ENCODE measurements around the gene FUBP1. TPM values are rescaled to one million over a fixed set of nuclear protein-coding genes. Genes with fewer than 3 reads are reported as not detected.
A peak's percentile ranks its signal among the peaks of the same experiment; 100 is the strongest.

The FUBP1 gene
- total and polyA plus RNA-seq, 2 of the 13 experiments (the other 11 are each of a cell fraction or from before 2014, with no cell fraction given), result 98.1 to 166 TPM

GRCh38 chr1:77978969-77979876 lies at the start of gene FUBP1 (continued):
- TF ChIP-seq CTCF (CRISPR knock-in tag; IDR thresholded peaks at IDR 0.05) (peak; percentile 80), ZNF781 (CRISPR knock-in tag; IDR thresholded peaks at IDR 0.05; ENCODE audit: borderline replicate concordance, not compliant biosample characterization) (no peak), NAIF1 (CRISPR knock-in tag; IDR thresholded peaks at IDR 0.05; ENCODE audit: borderline replicate concordance) (peak; percentile 93), ZC3H4 (CRISPR knock-in tag; IDR thresholded peaks at IDR 0.05; ENCODE audit: borderline replicate concordance) (no peak), MXD4 (CRISPR knock-in tag; IDR thresholded peaks at IDR 0.05) (no peak; the same call in 1 of the 2 replicates), ZKSCAN8 (CRISPR knock-in tag; IDR thresholded peaks at IDR 0.05; ENCODE audit: borderline replicate concordance) (no peak), ZNF597 (CRISPR knock-in tag; IDR thresholded peaks at IDR 0.05) (no peak), GMEB1 (CRISPR knock-in tag; IDR thresholded peaks at IDR 0.05; ENCODE audit: borderline replicate concordance) (peak; percentile 80; the same call in 1 of the 2 replicates), MAFG (CRISPR knock-in tag; IDR thresholded peaks at IDR 0.05) (no peak), ZHX2 (IDR thresholded peaks at IDR 0.05; ENCODE audit: low read depth) (peak; percentile 91), ZHX2 (CRISPR knock-in tag; IDR thresholded peaks at IDR 0.05; ENCODE audit: borderline replicate concordance) (no peak), ATF1 (CRISPR knock-in tag; IDR thresholded peaks at IDR 0.05) (no peak), ZBTB46 (CRISPR knock-in tag; IDR thresholded peaks at IDR 0.05; ENCODE audit: borderline replicate concordance) (no peak), RARG (CRISPR knock-in tag; IDR thresholded peaks at IDR 0.05; ENCODE audit: low read depth) (no peak), ZNF619 (CRISPR knock-in tag; IDR thresholded peaks at IDR 0.05) (no peak)
